WI38 (cell line): ENCODE data around the gene SPECC1.

Experiments
- H3K4me3 ChIP-seq: 2 replicates; pipeline ENCODE4 v1.5.1; 2011; ENCODE audit warnings: low read depth, mild to moderate bottlenecking, control low read depth, low read length
- CTCF ChIP-seq: IDR thresholded peaks from 2 replicates; pipeline ENCODE4 v1.5.1; 2012; ENCODE audit warnings: low read depth, mild to moderate bottlenecking, control low read depth, low read length

SPECC1 gene

DNA sequence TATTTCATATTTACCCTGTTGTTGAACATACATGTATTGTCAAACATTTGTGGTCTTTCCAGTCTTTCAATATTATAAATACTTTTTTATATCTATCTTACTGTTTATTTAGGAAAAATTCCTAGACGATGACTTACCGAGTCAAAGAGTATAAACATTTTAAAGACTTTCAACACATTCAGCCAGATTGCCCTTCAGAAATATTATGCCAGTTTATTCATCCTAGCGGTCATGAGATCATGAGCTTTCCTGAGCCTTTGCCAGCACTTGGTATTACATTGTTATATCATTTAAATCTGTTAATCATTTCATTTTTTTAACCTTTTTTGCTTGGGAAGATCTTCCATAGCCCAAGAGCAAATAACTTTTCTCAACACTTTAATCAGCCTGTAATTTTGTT, 197.4 kb downstream of the SPECC1 start:
- no peak for TF ChIP-seq CTCF
- H3K4me3 ChIP-seq: no peak overlapping the region

- TF ChIP-seq CTCF: no peak
- H3K4me3 ChIP-seq: no peak overlapping the region
Observed at GRCh38 chr17:20207262-20207985, 198.3 kb downstream of the SPECC1 start.

GRCh38 chr17:20208717-20209116, 199.6 kb downstream of the SPECC1 start:
- no peak for TF ChIP-seq CTCF

GRCh38 chr17:20210180-20210579, 201.0 kb downstream of the SPECC1 start:
- no peak for TF ChIP-seq CTCF
- no peak overlapping the region for H3K4me3 ChIP-seq

More at GRCh38 chr17:20208717-20209116, 199.6 kb downstream of the SPECC1 start:
- no peak overlapping the region for H3K4me3 ChIP-seq

GRCh38 chr17:20210614-20211013, 201.5 kb downstream of the SPECC1 start:
- H3K4me3 ChIP-seq: no peak overlapping the region
- no peak for TF ChIP-seq CTCF

DNA sequence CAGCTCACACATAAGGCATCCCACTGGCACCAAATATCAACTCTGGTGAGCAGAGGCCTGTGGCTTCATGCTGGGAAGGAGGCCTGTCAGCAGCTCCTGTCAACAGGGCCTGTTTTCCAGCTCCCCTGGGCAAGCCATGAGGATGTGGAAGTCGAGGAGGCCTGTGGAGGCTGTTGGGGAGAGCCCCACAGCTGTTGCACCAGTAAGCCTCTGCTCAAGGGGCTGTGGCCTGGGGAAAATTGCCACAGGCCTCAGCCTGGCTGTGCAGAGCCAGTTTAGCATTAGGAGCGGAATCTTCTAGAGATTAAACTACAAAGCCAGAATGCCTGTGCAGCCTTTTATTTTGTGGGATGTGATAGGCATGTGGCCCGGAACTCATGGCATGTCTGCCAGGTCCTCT, 202.1 kb downstream of the SPECC1 start:
- H3K4me3 ChIP-seq: no peak overlapping the region
- TF ChIP-seq CTCF: no peak

GRCh38 chr17:20213449-20213848, 204.3 kb downstream of the SPECC1 start:
- TF ChIP-seq CTCF: no peak
- no peak overlapping the region for H3K4me3 ChIP-seq
